NCI-H446 (cell line): ENCODE data around the gene COX4I2.
"Not testable (repeated sequence)": the region's sequence is repeated elsewhere in the genome, so short reads cannot be mapped to it uniquely, and the experiment has no call there.

ENCODE experiments used
- DNase-seq, 2 experiments: peaks; one replicate each; lab custom pipeline; 2025; lab: John Stamatoyannopoulos, UW

Gene COX4I2

GRCh38 chr20:31637660-31638059 is at the start of gene COX4I2:
Gene COX4I2 (plus strand): TSS chr20:31637912. CDS start chr20:31639018, 1,106 bp downstream.
- no peak for DNase-seq

DNA sequence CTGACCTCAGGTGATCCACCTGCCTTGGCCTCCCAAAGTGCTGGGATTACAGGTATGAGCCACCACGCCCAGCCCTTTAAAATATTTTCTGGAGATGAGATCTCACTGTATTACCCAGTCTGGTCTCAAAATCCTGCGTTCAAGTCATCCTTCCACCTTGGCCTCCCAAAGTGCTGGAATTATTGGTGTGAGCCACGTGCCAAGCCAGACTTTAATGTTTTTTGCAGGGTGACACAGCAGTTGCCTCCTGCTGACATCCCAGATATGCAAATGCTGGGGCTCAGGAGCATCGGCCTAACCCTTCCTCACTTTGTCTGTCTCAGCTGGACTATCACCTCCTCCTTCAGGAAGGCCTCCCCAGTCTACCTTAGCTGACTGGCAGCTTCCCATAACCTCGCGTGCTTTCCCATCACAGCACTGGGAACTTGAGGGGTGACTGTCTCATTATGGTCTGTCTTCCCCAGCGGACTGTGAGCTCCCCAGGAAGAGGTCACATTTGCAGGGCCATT is 46.9 kb upstream of the COX4I2 start:
- no peak for DNase-seq

DNA sequence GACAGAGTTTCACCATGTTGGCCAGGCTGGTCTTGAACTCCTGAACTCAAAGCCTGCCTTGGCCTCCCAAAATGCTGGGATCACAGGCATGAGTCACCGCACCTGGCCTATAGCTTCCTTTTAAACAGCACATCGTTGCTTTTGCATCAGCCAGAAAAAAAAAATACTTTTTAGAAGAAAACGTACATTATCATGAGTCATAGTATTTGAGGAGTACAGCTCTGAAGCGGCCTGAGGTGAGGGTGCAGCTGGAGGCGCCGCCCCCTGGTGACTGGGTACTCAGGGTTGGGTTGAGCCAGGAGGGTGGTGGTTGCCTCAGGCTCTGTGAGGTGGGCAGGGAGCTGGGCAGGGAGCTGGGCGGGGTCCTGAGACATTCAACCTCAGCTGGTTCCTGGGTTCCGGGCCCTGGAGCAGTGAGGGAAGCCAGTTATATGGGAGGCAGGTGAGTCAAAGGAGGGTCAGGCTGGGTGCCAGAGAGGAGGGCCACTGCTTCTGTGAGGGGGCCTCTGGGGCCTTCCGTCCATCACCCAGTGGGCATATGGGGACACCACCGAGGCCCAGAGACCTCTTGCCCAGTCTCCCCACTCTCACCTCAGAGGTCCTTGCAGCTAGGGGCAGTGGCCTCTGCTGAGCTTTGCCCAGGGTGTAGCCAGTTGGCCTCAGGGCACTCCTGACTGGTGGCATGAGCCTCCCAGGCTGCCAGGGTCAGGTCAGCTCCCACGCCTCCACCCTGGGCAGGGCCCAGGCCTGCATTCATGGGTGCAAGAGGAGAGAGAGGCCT is 44.3 kb upstream of the COX4I2 start:
- DNase-seq, result no peak

DNA sequence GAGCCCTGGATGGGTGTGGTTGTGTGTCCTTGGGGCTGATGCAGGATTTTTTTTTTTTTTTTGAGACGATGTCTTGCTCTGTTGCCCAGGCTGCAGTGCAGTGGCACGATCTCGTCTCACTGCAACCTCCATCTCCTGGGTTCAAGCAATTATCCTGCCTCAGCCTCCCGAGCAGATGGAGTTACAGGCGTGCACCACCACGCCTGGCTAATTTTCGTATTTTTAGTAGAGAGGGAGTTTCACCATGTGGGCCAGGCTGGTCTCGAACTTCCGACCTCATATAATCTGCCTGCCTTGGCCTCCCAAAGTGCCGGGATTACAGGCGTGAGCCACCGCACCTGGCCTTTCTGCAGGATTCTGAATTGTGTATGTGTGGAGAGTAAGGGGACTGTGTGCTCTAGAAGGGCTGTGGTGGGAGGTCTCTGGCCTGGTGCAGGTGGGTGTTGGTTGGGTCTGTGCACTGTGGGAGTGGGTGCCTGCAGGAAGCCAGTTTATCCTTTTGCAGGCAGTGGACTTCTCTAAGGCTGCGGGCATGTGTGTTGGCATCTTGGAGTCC is 43.6 kb upstream of the COX4I2 start:
- DNase-seq, result no peak

- no peak for DNase-seq
Observed at GRCh38 chr20:31594558-31595379, 42.9 kb upstream of the COX4I2 start.

GRCh38 chr20:31595380-31595653 is 42.4 kb upstream of the COX4I2 start:
- DNase-seq, result no peak

- DNase-seq, result no peak
Observed at GRCh38 chr20:31595654-31596411, 41.9 kb upstream of the COX4I2 start.

- DNase-seq, result not testable (repeated sequence)
Observed at GRCh38 chr20:31596412-31596715, 41.3 kb upstream of the COX4I2 start.

GRCh38 chr20:31596831-31597480 is 40.8 kb upstream of the COX4I2 start:
- no peak for DNase-seq

GRCh38 chr20:31597481-31597855 is 40.2 kb upstream of the COX4I2 start:
- no peak for DNase-seq

GRCh38 chr20:31602431-31602778 is 35.3 kb upstream of the COX4I2 start:
- DNase-seq, result no peak

- DNase-seq, result no peak
Observed at GRCh38 chr20:31602779-31603441, 34.8 kb upstream of the COX4I2 start.

- DNase-seq, result peak; percentile 97 to 98
Observed at GRCh38 chr20:31603822-31604566, 33.7 kb upstream of the COX4I2 start.

GRCh38 chr20:31604567-31605030 is 33.1 kb upstream of the COX4I2 start:
- no peak for DNase-seq

DNA sequence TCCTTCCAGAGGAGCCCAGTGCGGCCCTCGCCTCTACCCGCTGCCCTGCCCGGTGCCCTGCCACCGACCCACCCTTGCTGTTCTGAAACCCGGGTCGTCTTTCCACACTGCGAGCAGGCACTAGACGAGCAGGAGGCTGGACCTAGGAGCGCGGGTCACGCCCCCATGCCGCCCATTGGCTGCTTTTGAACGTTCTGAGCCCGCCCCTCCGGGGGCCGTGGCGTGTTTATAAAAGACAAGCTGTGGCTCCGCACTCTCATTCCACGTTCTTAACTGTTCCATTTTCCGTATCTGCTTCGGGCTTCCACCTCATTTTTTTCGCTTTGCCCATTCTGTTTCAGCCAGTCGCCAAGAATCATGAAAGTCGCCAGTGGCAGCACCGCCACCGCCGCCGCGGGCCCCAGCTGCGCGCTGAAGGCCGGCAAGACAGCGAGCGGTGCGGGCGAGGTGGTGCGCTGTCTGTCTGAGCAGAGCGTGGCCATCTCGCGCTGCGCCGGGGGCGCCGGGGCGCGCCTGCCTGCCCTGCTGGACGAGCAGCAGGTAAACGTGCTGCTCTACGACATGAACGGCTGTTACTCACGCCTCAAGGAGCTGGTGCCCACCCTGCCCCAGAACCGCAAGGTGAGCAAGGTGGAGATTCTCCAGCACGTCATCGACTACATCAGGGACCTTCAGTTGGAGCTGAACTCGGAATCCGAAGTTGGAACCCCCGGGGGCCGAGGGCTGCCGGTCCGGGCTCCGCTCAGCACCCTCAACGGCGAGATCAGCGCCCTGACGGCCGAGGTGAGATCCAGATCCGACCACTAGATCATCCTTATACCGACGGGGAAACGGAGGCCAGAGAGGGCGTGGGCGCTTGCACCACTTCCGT is 32.4 kb upstream of the COX4I2 start, which contains the start of gene ID1:
ID1 (plus strand) TSS at position 259 of the 871 bp plus-strand sequence; CDS start at position 358, 99 bp downstream.
- peak; percentile 98 for DNase-seq

- DNase-seq, result peak in 1 of 2 experiments; percentile 30
Observed at GRCh38 chr20:31605902-31606803, 31.6 kb upstream of the COX4I2 start.

DNA sequence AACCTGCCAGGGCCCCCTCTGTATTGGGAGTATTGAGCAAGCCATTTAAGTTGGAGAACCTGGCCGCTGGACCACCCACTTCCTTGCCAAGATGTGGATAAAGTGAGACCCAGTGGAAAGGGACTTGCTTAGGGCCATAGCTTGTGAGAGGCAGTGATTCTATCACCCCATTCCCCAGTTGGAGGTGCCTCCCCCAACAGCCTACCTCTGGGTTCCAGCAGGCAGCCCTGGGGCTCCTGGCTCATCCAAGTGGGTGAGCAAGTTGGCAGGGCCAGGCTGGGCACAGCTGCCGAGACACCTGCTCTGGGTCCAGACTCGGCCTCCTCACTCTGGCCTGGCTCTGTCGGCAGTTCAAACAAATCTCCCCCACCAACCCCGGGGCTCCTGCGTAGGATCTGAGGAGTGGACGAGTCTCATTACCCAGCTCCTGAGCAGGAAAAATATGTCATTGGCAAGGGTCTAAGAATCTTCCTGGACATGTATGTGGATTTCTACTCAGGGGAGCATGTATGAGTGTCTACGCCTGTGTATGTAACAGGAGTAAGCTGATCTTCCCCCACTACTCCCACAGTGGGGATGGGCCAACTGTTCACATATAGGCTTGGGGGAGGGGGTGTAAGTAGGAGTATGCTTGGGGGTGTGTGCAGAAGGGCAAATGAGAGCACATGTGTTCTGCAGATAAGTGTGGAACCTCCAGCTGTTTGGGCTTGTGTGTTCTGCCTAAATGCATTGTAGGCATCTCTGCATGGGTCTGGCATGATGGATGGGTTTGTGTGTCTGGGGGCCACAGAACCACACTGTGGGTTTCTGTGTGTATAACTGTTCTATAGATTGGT is 30.7 kb upstream of the COX4I2 start:
- peak; percentile 77 to 81 for DNase-seq
